ENCODE data around the gene GSTM2.
A peak's percentile ranks its signal among the peaks of the same experiment; 100 is the strongest.

DNA sequence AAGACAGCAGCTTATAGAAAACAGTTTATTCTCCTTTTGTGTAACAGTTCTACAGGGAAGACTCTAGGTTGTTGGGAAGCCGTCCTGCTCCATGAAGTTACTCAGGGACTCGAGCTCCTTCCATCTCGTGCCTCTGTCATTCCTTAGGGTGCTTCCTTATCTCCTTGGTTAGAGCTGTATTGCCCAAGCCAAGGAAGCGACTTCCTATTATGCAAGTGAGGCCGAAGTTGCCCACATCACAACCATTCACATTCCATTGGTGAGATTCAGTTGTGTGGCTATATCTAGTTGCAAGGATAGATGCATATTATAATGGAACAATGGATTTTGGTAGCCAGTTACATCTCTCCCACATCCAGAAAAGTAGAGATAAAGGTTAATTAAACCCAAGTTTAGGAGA is 53.2 kb downstream of the GSTM2 start:
- TF ChIP-seq, protein P1, sequence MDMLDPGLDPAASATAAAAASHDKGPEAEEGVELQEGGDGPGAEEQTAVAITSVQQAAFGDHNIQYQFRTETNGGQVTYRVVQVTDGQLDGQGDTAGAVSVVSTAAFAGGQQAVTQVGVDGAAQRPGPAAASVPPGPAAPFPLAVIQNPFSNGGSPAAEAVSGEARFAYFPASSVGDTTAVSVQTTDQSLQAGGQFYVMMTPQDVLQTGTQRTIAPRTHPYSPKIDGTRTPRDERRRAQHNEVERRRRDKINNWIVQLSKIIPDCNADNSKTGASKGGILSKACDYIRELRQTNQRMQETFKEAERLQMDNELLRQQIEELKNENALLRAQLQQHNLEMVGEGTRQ (IDR thresholded peaks at IDR 0.05; ENCODE audit: low read depth, low read length): no peak
- TF ChIP-seq, protein P2, sequence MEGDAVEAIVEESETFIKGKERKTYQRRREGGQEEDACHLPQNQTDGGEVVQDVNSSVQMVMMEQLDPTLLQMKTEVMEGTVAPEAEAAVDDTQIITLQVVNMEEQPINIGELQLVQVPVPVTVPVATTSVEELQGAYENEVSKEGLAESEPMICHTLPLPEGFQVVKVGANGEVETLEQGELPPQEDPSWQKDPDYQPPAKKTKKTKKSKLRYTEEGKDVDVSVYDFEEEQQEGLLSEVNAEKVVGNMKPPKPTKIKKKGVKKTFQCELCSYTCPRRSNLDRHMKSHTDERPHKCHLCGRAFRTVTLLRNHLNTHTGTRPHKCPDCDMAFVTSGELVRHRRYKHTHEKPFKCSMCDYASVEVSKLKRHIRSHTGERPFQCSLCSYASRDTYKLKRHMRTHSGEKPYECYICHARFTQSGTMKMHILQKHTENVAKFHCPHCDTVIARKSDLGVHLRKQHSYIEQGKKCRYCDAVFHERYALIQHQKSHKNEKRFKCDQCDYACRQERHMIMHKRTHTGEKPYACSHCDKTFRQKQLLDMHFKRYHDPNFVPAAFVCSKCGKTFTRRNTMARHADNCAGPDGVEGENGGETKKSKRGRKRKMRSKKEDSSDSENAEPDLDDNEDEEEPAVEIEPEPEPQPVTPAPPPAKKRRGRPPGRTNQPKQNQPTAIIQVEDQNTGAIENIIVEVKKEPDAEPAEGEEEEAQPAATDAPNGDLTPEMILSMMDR (conservative IDR thresholded peaks at IDR 0.05; ENCODE audit: low read depth, low read length): no peak
- no peak for TF ChIP-seq POLR2A (IDR thresholded peaks at IDR 0.05; ENCODE audit: low read depth, low read length)
- no peak for TF ChIP-seq MAZ (IDR thresholded peaks at IDR 0.05; ENCODE audit: borderline replicate concordance, low read depth, low read length)
- no peak for TF ChIP-seq SMC3 (IDR thresholded peaks at IDR 0.05; ENCODE audit: low read depth, low read length)
- TF ChIP-seq RCOR1 (IDR thresholded peaks at IDR 0.05; ENCODE audit: insufficient replicate concordance, low read length): no peak
- TF ChIP-seq RAD21 (IDR thresholded peaks at IDR 0.05; ENCODE audit: low read length): no peak
- peak; percentile 39; the same call in 1 of the 2 replicates for TF ChIP-seq CEBPB (IDR thresholded peaks at IDR 0.05; ENCODE audit: low read depth, low read length)
- no peak for TF ChIP-seq CHD1 (IDR thresholded peaks at IDR 0.05; ENCODE audit: low read depth, low read length)
